Ascending aorta (tissue), 2 donors: ENCODE data around the gene UBE2J1. TPM values are rescaled to one million over a fixed set of nuclear protein-coding genes. Genes with fewer than 3 reads are reported as not detected.
"Not testable (repeated sequence)": the region's sequence is repeated elsewhere in the genome, so short reads cannot be mapped to it uniquely, and the experiment has no call there.

Source experiments
- DNase-seq, 2 donors: peaks; one replicate each; pipeline ENCODE4 v3.0.0-alpha.2; 2019; ENCODE audit warnings: low spot score in 2 of 2
- H3K27ac ChIP-seq, 2 donors: fragments of 200-600 bp; sonication (generic); one replicate each; pipeline ENCODE4 v1.5.1; 2016 to 2017; ENCODE audit warnings: mild to moderate bottlenecking in 1 of 2
- H3K27me3 ChIP-seq: fragments of 200-600 bp; sonication (generic); one replicate; pipeline ENCODE4 v1.5.1; 2017
- H3K36me3 ChIP-seq, 2 donors: fragments of 200-600 bp; sonication (generic); one replicate each; pipeline ENCODE4 v1.5.1; 2016
- H3K4me1 ChIP-seq, 2 donors: fragments of 200-600 bp; sonication (generic); one replicate each; pipeline ENCODE4 v1.5.1; 2016 to 2017; ENCODE audit warnings: mild to moderate bottlenecking in 1 of 2
- H3K4me3 ChIP-seq, 2 donors: fragments of 200-600 bp; sonication (generic); one replicate each; pipeline ENCODE4 v1.5.1; 2016 to 2017; ENCODE audit warnings: mild to moderate bottlenecking in 1 of 2
- H3K9me3 ChIP-seq, 2 donors: fragments of 200-600 bp; sonication (generic); one replicate each; pipeline ENCODE4 v1.5.1; 2016
- CTCF ChIP-seq, 3 experiments: fragments of 200-600 bp in 2 of 3; fragments of 450-650 bp in 1 of 3; sonication (generic) in 2 of 3; IDR thresholded peaks; one replicate each; pipeline ENCODE4 v1.5.1; 2016 to 2019; ENCODE audit warnings: antibody characterized with exemption in 3 of 3, mild to moderate bottlenecking in 1 of 3, moderate library complexity in 1 of 3
- intact Hi-C: fragments of 100-400 bp; cut with DNase I; formaldehyde crosslinking; loops from one replicate; pipeline ENCODE4 v1.15.1; 2023
- total RNA-seq: library from RNA; depleted of rRNA; stranded (reverse); fragments of >200 nt; gene quantifications from one replicate; pipeline ENCODE4 v1.1.0, GENCODE V29; 2016

The UBE2J1 gene
- total RNA-seq, 1 donor from 2014 or later = 29.5 TPM

GRCh38 chr6:89311530-89311852, 41.0 kb downstream of the UBE2J1 start:
- no peak overlapping the region for H3K4me3 ChIP-seq
- no peaks in the 10 kb centered on the region for H3K9me3 ChIP-seq
- peak overlapping the region; percentile 53 to 65 for H3K27ac ChIP-seq
- peaks cover 4 to 16% of the 10 kb centered on the region in 2 donors for H3K4me1 ChIP-seq
- peaks cover 0 to 4% of the 10 kb centered on the region in 2 donors for H3K36me3 ChIP-seq
- intact Hi-C loops = loop anchor here (5.0 kb wide), 1 partner anchor 56 kb away; no protein-coding TSS in a partner anchor
- no peak for DNase-seq
- TF ChIP-seq CTCF (IDR thresholded peaks at IDR 0.05) = no peak
- no peaks in the 10 kb centered on the region for H3K27me3 ChIP-seq

GRCh38 chr6:89310929-89311328, 41.6 kb downstream of the UBE2J1 start:
- no peak for DNase-seq
- no peak for TF ChIP-seq CTCF (IDR thresholded peaks at IDR 0.05)
- intact Hi-C loops = loop anchor here (5.0 kb wide), 1 partner anchor 56 kb away; no protein-coding TSS in a partner anchor
- Histone ChIP-seq H3K27ac (no peak overlapping the region), H3K9me3 (no peaks in the 10 kb centered on the region), H3K4me3 (no peak overlapping the region), H3K36me3 (peaks cover 0 to 4% of the 10 kb centered on the region in 2 donors), H3K4me1 (peaks cover 4 to 16% of the 10 kb centered on the region in 2 donors), H3K27me3 (no peaks in the 10 kb centered on the region)

DNA sequence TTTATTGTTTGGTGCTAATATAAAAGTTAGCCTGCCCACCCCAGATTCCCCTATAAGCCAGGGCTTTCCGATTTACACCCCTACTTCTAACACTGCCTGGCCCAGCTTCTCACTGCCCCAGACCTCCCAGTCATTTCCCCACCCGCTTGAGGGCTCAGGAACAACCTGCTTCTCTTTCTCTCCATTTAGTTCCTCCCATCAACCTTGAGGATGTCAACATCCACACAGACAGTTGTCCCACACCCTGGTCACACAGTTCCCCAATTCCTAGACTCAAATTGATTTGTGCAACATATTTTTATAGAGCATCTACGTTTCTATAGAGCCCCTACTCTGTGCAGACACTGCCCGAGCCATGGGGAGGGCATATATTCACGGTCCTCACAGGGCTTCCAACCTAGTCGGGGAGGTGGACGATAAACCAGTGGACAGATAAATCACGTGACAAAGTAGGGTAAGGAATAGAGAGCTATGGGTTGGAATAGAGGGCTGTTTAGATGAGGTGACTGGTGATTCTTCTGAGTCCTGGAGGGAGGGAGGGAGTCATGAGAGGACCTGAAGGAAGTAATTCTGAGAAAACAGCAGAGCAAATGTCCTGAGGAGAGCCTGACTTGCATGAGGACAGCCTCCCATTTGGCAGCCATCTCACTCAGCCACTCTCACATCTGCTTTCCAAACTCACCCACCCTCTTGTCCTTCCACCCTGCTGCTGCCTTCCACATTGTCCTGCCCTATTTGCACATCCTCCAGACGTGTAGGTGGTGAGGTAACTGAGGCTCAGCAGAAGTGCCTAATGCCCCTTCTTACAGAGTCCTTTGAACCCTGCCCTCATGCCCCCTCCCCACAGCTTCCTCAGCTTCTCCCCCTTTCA, 43.8 kb downstream of the UBE2J1 start:
- no peak for TF ChIP-seq CTCF (IDR thresholded peaks at IDR 0.05)
- intact Hi-C loops = no loop called here
- no peaks in the 10 kb centered on the region for H3K36me3 ChIP-seq
- no peak overlapping the region for H3K4me3 ChIP-seq
- no peaks in the 10 kb centered on the region for H3K27me3 ChIP-seq
- no peak overlapping the region for H3K27ac ChIP-seq
- no peak for DNase-seq
- no peaks in the 10 kb centered on the region for H3K9me3 ChIP-seq
- peaks cover 4 to 16% of the 10 kb centered on the region in 2 donors for H3K4me1 ChIP-seq

DNA sequence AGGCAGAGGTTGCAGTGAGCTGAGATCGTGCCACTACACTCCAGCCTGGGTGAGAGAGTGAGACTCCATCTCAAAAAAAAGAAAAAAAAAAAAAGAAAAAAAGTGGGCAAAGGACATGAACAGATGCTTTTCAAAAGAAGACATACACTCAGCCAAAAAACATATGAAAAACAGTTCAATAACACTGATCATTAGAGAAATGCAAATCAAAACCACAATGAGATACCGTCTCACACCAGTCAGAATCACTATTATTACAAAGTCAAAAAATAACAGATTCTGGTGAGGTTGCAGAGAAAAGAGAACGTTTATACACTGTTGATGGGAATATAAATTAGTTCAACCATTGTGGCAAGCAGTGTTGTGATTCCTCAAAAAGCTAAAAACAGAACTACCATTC, 48.0 kb downstream of the UBE2J1 start:
- H3K4me1 ChIP-seq, H3K4me3 ChIP-seq, H3K9me3 ChIP-seq, H3K27ac ChIP-seq, H3K27me3 ChIP-seq, intact Hi-C loops, H3K36me3 ChIP-seq, DNase-seq: not testable (repeated sequence)

GRCh38 chr6:89302936-89303335, 49.6 kb downstream of the UBE2J1 start:
- H3K27me3 ChIP-seq = no peaks in the 10 kb centered on the region
- no peak for TF ChIP-seq CTCF (IDR thresholded peaks at IDR 0.05)
- no peak for DNase-seq
- no peak overlapping the region for H3K27ac ChIP-seq
- H3K4me1 ChIP-seq = peaks cover 5 to 12% of the 10 kb centered on the region in 2 donors
- intact Hi-C loops = no loop called here
- H3K9me3 ChIP-seq = no peaks in the 10 kb centered on the region
- no peak overlapping the region for H3K4me3 ChIP-seq
- H3K36me3 ChIP-seq = no peaks in the 10 kb centered on the region

GRCh38 chr6:89302195-89302770, 50.2 kb downstream of the UBE2J1 start:
- Histone ChIP-seq H3K27ac (no peak overlapping the region), H3K27me3 (no peaks in the 10 kb centered on the region), H3K9me3 (no peaks in the 10 kb centered on the region), H3K4me3 (no peak overlapping the region), H3K4me1 (peaks cover 9 to 16% of the 10 kb centered on the region in 2 donors), H3K36me3 (no peaks in the 10 kb centered on the region)
- DNase-seq = no peak
- intact Hi-C loops = no loop called here
- TF ChIP-seq CTCF (IDR thresholded peaks at IDR 0.05) = no peak
